Measurements from ENCODE around the gene PROK1.

- no peak for TF ChIP-seq CTCF (IDR thresholded peaks at IDR 0.05)
- no peak for TF ChIP-seq EP300 (IDR thresholded peaks at IDR 0.05)
Measured at GRCh38 chr1:110474444-110474843, 23.5 kb downstream of the PROK1 start.

All from ovary (tissue), 3 donors.